GM23248 (cell line): Measurements from ENCODE around the gene EFCAB10.

Experiments used
- EZH2 ChIP-seq: fragments of 200-600 bp; sonication (generic); IDR thresholded peaks from 2 replicates; pipeline ENCODE4 v1.6.1; 2018; ENCODE audit warnings: antibody characterized with exemption, mild to moderate bottlenecking; ENCODE audit not compliant: insufficient read depth, poor library complexity, severe bottlenecking
- EZH2phosphoT487 ChIP-seq: fragments of 200-600 bp; sonication (generic); IDR thresholded peaks from 2 replicates; pipeline ENCODE4 v1.6.1; 2018; ENCODE audit warnings: antibody characterized with exemption, moderate library complexity, mild to moderate bottlenecking, low read depth; ENCODE audit not compliant: insufficient read depth

- TF ChIP-seq EZH2 (no peak), EZH2phosphoT487 (no peak)
Measured at GRCh38 chr7:105594034-105594433, 12.7 kb upstream of the EFCAB10 start.
